Right lobe of liver (tissue), 4 donors: ENCODE measurements around the gene NPAS2.
A peak's percentile ranks its signal among the peaks of the same experiment; 100 is the strongest.

Experiments
- POLR2A ChIP-seq: fragments of 450-650 bp; IDR thresholded peaks from one replicate; pipeline ENCODE4 v1.6.1; 2017; ENCODE audit warnings: antibody characterized with exemption, mild to moderate bottlenecking
- TF ChIP-seq, protein P1 (sequence below), 4 donors: fragments of 200-600 bp in 3 of 4; fragments of 450-650 bp in 1 of 4; IDR thresholded peaks; one replicate each; pipeline versions ENCODE4 v1.5.1 to v1.8.0; 2016 to 2022; ENCODE audit warnings: antibody characterized with exemption in 4 of 4, mild to moderate bottlenecking in 2 of 4
- donor health status: DM: no; HTN: no; CAD: no.
- donor health status: DM: no; HTN: no; CAD: no.
- donor health status: DM: no; HTN: yes; CAD: no.

DNA sequence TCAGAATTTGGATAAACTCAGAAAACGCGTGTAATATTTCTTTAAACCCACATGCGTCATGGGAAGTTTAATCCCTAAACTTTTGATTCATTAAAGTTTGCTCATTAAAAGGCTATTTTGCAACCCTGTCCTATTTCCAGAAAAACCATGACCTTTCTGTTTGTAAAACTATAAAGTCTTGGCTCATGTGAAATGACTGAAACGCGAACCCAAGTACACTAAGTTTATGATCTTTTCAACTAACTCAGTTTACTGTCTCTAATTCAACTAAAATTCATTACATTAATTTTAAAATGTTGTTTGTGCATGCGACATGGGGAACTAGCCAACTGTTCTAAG is 178.3 kb downstream of the NPAS2 start:
- TF ChIP-seq, protein P1, sequence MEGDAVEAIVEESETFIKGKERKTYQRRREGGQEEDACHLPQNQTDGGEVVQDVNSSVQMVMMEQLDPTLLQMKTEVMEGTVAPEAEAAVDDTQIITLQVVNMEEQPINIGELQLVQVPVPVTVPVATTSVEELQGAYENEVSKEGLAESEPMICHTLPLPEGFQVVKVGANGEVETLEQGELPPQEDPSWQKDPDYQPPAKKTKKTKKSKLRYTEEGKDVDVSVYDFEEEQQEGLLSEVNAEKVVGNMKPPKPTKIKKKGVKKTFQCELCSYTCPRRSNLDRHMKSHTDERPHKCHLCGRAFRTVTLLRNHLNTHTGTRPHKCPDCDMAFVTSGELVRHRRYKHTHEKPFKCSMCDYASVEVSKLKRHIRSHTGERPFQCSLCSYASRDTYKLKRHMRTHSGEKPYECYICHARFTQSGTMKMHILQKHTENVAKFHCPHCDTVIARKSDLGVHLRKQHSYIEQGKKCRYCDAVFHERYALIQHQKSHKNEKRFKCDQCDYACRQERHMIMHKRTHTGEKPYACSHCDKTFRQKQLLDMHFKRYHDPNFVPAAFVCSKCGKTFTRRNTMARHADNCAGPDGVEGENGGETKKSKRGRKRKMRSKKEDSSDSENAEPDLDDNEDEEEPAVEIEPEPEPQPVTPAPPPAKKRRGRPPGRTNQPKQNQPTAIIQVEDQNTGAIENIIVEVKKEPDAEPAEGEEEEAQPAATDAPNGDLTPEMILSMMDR (IDR thresholded peaks at IDR 0.05) = no peak
- TF ChIP-seq POLR2A = peak; percentile 15
